HUES48 (cell line): ENCODE data around the gene MUC2.

Experiments used
- H3K27ac ChIP-seq: one replicate; pipeline ENCODE4 v1.7.0; 2013; ENCODE audit warnings: low read depth, low read length, inconsistent platforms
- H3K27me3 ChIP-seq: 2 replicates; pipeline ENCODE4 v1.6.1; 2013; ENCODE audit warnings: mild to moderate bottlenecking, low read length; ENCODE audit not compliant: control insufficient read depth, insufficient read depth
- H3K36me3 ChIP-seq: 2 replicates; pipeline ENCODE4 v1.6.1; 2013; ENCODE audit warnings: low read length; ENCODE audit not compliant: control insufficient read depth, insufficient read depth
- H3K4me1 ChIP-seq: 2 replicates; pipeline ENCODE4 v1.6.1; 2013; ENCODE audit warnings: mild to moderate bottlenecking, low read length; ENCODE audit not compliant: control insufficient read depth, insufficient read depth
- H3K4me3 ChIP-seq: 2 replicates; pipeline ENCODE4 v1.5.1; 2013; ENCODE audit warnings: mild to moderate bottlenecking, low read depth, low read length
- H3K9ac ChIP-seq: 2 replicates; pipeline ENCODE4 v1.6.1; 2013; ENCODE audit warnings: mild to moderate bottlenecking, low read depth, low read length, moderate library complexity
- H3K9me3 ChIP-seq: 2 replicates; pipeline ENCODE4 v1.6.1; 2013; ENCODE audit warnings: low read length; ENCODE audit not compliant: control insufficient read depth, insufficient read depth

MUC2 gene

DNA sequence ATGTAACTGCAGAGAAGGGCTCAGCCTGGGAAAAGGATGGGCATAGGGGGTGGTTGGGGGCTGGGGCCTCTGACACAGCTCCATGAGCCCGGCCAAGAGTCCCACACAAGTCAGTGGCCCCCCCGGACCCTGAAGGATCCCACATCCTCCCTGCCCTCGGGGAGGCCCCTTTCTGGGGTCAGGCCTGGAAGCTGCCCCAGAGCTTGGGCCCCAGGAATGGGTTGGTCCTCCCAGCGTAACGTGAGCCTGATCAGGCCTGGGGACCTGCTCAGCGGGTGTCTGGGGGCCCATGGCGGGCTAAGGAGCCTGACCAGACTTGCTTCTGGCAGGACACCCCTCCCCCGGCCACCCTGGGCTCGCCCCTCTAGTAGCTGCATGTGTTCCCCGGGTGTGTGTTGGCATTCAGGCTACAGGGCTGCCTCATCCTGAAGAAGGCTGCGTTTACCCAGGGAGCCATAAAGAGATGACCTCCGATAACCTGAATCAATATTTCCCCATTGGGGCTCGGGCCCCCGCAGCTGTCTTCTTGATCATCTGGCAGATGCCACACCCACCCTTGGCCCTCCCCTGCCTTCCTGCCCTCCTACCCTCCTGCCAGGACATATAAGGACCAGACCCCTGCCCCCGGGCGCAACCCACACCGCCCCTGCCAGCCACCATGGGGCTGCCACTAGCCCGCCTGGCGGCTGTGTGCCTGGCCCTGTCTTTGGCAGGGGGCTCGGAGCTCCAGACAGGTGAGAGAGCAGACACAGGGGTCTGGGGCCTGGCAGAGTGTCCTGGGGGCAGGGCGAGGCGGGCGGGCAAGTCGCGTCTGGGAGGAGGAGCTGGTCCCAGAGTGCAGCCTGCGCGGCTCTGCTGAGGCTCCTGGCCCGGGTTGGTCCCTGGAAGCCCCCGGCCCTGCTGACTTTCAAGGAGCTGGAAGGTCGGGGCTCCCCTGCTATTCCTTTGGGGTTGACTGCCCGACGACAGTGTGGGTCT is at the start of gene MUC2:
MUC2 (plus strand) TSS at position 631 of the 978 bp plus-strand sequence.
- Histone ChIP-seq H3K4me1 (no peaks in the 10 kb centered on the region), H3K36me3 (no peaks in the 10 kb centered on the region), H3K4me3 (no peak within 1 kb of the TSS), H3K9ac (no peak within 1 kb of the TSS), H3K27ac (no peak within 1 kb of the TSS), H3K27me3 (no peaks in the 10 kb centered on the region), H3K9me3 (no peaks in the 10 kb centered on the region)

DNA sequence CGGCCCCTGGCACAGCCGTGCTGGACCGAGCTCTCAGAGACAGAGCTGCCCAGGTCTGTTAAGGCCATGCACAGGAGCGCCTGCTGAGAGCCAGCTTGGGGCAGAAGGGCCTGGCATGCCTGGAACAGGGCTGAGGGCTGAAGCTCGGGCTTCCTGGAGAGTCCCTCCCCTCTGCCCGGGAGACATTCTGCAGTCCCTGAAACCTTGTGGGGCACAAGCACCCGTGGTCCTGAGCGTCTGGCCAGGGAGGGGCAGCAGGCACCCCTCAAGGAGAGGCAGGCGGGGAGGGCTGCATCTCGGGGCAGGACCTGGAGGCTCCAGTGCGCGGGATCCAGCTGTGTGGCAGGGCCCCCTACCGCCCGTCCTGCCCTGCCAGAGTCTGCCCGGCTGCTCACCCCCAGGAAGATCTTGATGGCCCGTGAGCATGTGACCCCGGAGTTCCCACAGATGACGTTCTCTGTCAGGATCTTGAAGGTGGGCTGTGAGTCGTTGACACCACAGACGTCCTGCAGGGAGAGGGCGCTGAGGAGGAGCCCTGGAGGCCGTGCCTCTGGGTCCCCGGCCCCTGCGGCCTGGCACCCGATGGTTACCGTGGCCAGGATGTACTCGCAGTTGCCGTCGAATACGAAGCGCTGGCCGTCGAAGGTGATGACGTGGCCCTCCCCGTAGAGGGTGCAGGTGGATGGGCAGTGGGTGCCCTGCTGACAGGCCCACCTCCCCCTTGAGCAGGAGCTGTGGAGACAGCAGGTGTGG is 49.1 kb upstream of the MUC2 start:
- Histone ChIP-seq H3K4me3 (no peak overlapping the region), H3K4me1 (no peaks in the 10 kb centered on the region), H3K27ac (no peak overlapping the region), H3K27me3 (no peaks in the 10 kb centered on the region), H3K9ac (no peak overlapping the region), H3K9me3 (no peaks in the 10 kb centered on the region), H3K36me3 (no peaks in the 10 kb centered on the region)

DNA sequence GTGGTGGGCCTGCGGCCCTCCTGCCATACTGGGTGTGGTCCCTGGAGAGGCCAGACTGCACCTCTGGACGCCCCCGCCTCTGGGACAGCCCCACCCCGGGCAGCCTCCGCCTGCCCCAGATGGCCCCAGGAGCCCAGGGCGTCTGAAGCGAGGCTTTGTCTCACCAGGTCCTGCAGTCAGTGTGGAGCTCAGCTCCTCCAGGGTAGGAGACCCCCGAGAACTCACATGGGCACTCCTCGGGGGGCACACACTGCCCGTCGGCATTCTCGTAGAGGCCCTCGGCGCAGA is 48.6 kb upstream of the MUC2 start:
- Histone ChIP-seq H3K4me3 (no peak overlapping the region), H3K27ac (no peak overlapping the region), H3K4me1 (no peaks in the 10 kb centered on the region), H3K36me3 (no peaks in the 10 kb centered on the region), H3K9me3 (no peaks in the 10 kb centered on the region), H3K9ac (no peak overlapping the region), H3K27me3 (no peaks in the 10 kb centered on the region)

DNA sequence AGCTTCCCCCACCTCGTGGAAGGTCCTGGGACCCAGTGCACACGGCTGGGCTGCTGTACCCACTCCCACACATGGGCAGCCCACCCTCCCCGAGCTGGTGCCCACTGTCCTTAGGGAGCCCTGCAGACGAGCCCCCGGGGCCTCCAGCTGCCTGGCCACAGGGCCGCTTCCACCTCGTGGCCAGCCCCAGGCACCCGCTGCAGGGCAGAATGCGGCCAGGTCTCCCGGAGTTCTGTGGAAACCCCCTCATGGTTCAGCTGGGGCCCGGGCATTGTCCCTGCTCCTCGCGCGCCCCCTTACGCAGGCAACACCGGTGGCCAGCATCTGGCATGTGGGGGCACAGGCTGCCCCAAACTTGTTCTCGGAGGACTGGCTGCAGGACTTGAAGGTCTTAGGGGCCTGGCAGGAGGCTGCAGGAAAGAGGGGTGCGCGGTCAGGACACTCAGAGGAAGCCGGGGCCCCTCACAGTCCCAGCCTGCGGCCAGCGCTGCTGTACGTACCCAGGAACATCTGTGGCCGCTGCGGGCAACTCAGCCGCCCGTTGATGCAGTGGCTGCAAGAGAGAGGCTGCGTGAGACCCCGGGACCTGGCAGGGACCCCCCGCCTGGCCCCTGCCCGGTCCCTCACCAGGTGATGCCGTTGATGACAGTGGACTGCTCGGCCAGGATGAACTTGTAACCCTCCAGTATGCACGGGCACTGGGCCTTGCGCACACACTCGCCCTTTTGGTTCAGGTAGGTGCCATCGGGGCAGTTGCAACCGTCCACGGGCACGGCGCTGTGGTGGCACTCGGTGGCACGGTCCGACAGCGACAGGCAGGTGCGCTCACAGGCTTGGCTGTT is 47.8 kb upstream of the MUC2 start:
- Histone ChIP-seq H3K9ac (no peak overlapping the region), H3K4me3 (no peak overlapping the region), H3K4me1 (no peaks in the 10 kb centered on the region), H3K27ac (no peak overlapping the region), H3K9me3 (no peaks in the 10 kb centered on the region), H3K36me3 (no peaks in the 10 kb centered on the region), H3K27me3 (no peaks in the 10 kb centered on the region)

DNA sequence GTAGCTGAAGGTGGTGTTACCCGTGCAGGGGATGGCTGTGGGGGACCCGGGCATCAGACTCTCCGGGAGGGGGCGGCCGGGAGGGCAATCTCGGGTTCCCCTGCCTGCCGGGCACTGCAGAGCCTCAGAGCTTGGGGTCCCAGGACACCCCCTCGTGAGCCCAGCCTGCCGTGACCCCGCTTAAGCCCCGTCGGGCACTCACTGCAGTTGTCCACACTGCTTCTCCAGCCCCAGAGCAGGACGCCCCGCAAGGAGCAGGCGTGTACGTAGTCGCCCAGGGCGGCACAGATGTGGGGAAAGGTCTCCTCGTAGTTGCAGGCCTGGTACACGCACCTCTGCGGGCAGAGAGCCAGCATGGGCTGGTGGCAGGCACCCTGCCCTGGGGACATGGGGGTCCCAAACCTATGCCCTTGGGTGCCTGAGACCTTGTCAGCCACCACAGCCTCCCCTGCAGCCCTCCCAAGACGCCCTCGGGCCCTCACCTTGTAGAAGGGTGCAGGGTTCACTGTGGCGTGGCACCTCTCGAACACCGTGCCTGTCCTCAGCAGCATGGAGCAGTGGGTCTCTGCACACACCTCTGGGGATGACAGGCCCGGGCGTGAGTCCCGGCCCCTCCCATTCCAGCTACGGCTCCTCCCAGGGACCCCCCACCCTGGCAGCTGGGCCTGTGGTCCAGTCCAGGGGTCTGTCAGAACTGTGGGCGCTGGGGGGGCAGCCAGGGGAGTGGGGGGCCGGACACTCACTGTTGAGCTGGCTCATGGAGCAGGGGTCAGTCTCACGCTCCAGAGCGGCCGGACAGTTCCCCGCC is 47.0 kb upstream of the MUC2 start:
- Histone ChIP-seq H3K4me1 (no peaks in the 10 kb centered on the region), H3K27ac (no peak overlapping the region), H3K36me3 (no peaks in the 10 kb centered on the region), H3K4me3 (no peak overlapping the region), H3K27me3 (no peaks in the 10 kb centered on the region), H3K9ac (no peak overlapping the region), H3K9me3 (no peaks in the 10 kb centered on the region)

DNA sequence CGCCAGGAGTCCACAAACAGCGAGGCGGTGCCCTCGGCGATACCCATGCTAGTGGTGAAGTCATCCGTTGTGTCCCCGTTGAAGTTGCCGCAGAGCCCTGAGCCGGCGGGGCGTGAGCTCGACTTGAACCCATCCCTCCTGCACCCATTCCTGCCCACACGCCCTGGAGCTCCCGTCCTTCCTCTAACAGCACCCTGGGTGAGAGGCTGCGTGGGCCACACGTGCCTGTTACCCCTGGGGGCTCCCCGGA is 46.5 kb upstream of the MUC2 start:
- H3K27ac ChIP-seq: no peak overlapping the region
- no peak overlapping the region for H3K9ac ChIP-seq
- H3K4me3 ChIP-seq: no peak overlapping the region
- H3K27me3 ChIP-seq: no peaks in the 10 kb centered on the region
- no peaks in the 10 kb centered on the region for H3K4me1 ChIP-seq
- H3K36me3 ChIP-seq: no peaks in the 10 kb centered on the region
- H3K9me3 ChIP-seq: no peaks in the 10 kb centered on the region

DNA sequence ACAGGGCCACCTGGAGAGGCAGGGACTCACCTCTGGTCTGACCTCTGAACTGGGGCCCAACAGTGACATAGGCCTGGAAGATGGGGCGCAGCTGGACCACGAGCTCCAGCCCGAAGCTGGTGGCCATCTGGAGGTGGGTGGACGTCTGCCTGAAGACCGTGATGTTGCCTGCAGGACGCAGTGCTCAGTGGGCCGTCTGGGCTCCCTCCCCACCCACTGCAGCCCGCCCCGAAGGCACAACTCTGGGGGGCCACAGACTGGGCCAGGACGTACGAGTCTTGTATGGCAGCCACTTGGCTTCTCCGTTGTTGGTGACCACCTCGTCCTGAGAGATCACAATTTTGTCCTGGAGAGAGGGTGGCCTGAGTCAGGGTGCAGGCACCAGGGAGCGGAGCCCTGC is 46.1 kb upstream of the MUC2 start:
- Histone ChIP-seq H3K27me3 (no peaks in the 10 kb centered on the region), H3K4me3 (no peak overlapping the region), H3K4me1 (no peaks in the 10 kb centered on the region), H3K9ac (no peak overlapping the region), H3K9me3 (no peaks in the 10 kb centered on the region), H3K27ac (no peak overlapping the region), H3K36me3 (no peaks in the 10 kb centered on the region)

DNA sequence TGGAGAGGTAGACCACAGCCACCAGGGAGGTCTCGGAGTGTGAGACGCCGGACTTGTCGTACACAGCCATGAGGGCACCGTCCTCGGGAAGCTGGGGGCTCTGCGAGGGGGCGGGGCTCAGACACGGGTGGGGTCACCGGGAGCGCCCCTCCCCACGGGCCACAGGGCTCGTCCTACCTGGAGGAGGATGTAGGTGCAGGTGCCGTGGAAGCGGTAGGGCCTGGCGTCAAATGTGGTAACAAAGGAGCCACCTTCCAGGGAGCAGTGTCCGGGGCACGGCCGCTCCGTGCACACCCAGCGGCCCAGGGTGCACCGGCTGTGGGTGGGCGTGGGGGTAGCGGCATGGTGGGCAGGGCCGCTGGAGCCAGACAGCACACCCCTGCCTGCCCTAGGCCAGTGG is 45.6 kb upstream of the MUC2 start:
- Histone ChIP-seq H3K4me3 (no peak overlapping the region), H3K27ac (no peak overlapping the region), H3K9me3 (no peaks in the 10 kb centered on the region), H3K36me3 (no peaks in the 10 kb centered on the region), H3K4me1 (no peaks in the 10 kb centered on the region), H3K27me3 (no peaks in the 10 kb centered on the region), H3K9ac (no peak overlapping the region)

DNA sequence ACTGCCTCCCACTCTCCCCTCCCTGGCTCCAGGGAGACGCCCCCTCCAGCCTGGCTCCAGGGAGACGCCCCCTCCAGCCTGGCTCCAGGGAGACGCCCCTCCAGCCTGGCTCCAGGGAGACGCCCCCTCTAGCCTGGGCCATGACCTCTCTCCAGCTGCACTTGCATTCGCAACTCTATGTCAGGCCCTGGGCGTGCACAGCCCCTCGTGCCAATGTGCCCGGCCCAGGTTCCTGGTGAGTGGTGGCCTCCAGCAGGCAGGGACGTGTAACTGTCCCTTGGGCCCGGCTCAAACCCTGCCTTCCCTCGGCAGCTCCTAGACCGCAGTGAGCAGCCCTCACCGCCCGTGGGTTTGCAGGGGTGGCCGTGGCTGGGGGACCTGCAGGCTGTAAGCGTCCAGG is 45.0 kb upstream of the MUC2 start:
- no peak overlapping the region for H3K9ac ChIP-seq
- no peaks in the 10 kb centered on the region for H3K9me3 ChIP-seq
- H3K27ac ChIP-seq: no peak overlapping the region
- H3K4me3 ChIP-seq: no peak overlapping the region
- no peaks in the 10 kb centered on the region for H3K4me1 ChIP-seq
- no peaks in the 10 kb centered on the region for H3K27me3 ChIP-seq
- H3K36me3 ChIP-seq: no peaks in the 10 kb centered on the region

DNA sequence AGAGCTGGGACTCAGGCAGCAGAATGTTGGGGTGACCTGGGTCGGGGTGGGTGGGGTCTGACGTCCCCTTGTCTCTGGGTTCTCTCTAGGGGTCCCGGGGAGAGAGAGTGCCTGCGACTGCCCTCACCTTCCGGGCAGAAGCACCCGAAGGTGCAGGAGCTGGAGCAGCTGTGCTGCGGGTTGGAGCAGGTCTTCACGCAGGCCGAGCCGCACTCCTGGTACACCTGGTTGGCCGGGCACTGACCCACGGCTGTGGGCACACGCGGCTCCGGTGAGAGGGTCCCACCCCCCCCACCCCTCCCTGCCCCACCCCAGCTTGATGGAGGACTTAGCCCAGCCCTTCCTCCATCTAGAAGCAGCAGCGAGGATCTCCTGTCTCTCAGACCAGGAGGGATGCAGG is 44.6 kb upstream of the MUC2 start:
- Histone ChIP-seq H3K9ac (no peak overlapping the region), H3K27me3 (no peaks in the 10 kb centered on the region), H3K4me1 (no peaks in the 10 kb centered on the region), H3K4me3 (no peak overlapping the region), H3K27ac (no peak overlapping the region), H3K9me3 (no peaks in the 10 kb centered on the region), H3K36me3 (no peaks in the 10 kb centered on the region)
